Skeletal muscle tissue (tissue), 4 donors: Measurements from ENCODE around the gene TMBIM1. TPM values are rescaled to one million over a fixed set of nuclear protein-coding genes. Genes with fewer than 3 reads are reported as not detected.

ENCODE experiments used
- H3K27ac ChIP-seq: one replicate; pipeline ENCODE4 v1.7.0; 2013; ENCODE audit warnings: mild to moderate bottlenecking, low read depth, low read length, inconsistent platforms
- H3K27me3 ChIP-seq, 3 donors: one replicate each; pipeline ENCODE4 v1.7.0; 2013; ENCODE audit warnings: low read length in 3 of 3; ENCODE audit not compliant: control insufficient read depth in 3 of 3, insufficient read depth in 3 of 3
- H3K36me3 ChIP-seq, 3 donors: one replicate each; pipeline ENCODE4 v1.7.0; 2013; ENCODE audit warnings: low read length in 3 of 3; ENCODE audit not compliant: control insufficient read depth in 3 of 3, insufficient read depth in 3 of 3
- H3K4me1 ChIP-seq, 3 donors: one replicate each; pipeline ENCODE4 v1.7.0; 2013; ENCODE audit warnings: low read length in 3 of 3, mild to moderate bottlenecking in 3 of 3; ENCODE audit not compliant: control insufficient read depth in 3 of 3, insufficient read depth in 3 of 3
- H3K4me3 ChIP-seq, 3 donors: one replicate each; pipeline ENCODE4 v1.7.0; 2013; ENCODE audit warnings: low read length in 3 of 3
- H3K9ac ChIP-seq, 3 donors: one replicate each; pipeline ENCODE4 v1.7.0; 2013; ENCODE audit warnings: low read length in 3 of 3, mild to moderate bottlenecking in 3 of 3, moderate library complexity in 2 of 3, low read depth in 1 of 3
- H3K9me3 ChIP-seq, 3 donors: one replicate each; pipeline ENCODE4 v1.7.0; 2013; ENCODE audit warnings: low read length in 3 of 3; ENCODE audit not compliant: control insufficient read depth in 3 of 3
- total RNA-seq: library from RNA; depleted of rRNA; stranded (reverse); fragments of >200 nt; gene quantifications from one replicate; pipeline ENCODE4 v1.2.3, GENCODE V29; 2014
- donor health status: Osteomylitis.

Gene TMBIM1
- total RNA-seq, 1 donor from 2014 or later, result 109 TPM

- peaks cover 58 to 78% (median 69%) of the 10 kb centered on the region in 3 donors for H3K36me3 ChIP-seq
Observed at GRCh38 chr2:218244204-218244603, 48.1 kb downstream of the TMBIM1 start.

GRCh38 chr2:218238887-218239286, 53.4 kb downstream of the TMBIM1 start:
- H3K36me3 ChIP-seq, result peaks cover 51 to 68% (median 62%) of the 10 kb centered on the region in 3 donors
- H3K9ac ChIP-seq, result no peak overlapping the region
- H3K4me1 ChIP-seq, result no peaks in the 10 kb centered on the region
- no peak overlapping the region for H3K4me3 ChIP-seq
- H3K27me3 ChIP-seq, result no peaks in the 10 kb centered on the region
- H3K9me3 ChIP-seq, result no peaks in the 10 kb centered on the region
- H3K27ac ChIP-seq, result no peak overlapping the region

More at GRCh38 chr2:218244204-218244603, 48.1 kb downstream of the TMBIM1 start:
- Histone ChIP-seq H3K27ac (no peak overlapping the region), H3K9ac (no peak overlapping the region), H3K4me1 (peaks cover 2 to 15% (median 3%) of the 10 kb centered on the region in 3 donors), H3K9me3 (no peaks in the 10 kb centered on the region), H3K27me3 (no peaks in the 10 kb centered on the region), H3K4me3 (no peak overlapping the region)

- H3K9me3 ChIP-seq, result no peaks in the 10 kb centered on the region
- no peak overlapping the region for H3K27ac ChIP-seq
- H3K9ac ChIP-seq, result no peak overlapping the region
- no peaks in the 10 kb centered on the region for H3K27me3 ChIP-seq
- no peaks in the 10 kb centered on the region for H3K4me1 ChIP-seq
- H3K36me3 ChIP-seq, result peaks cover 49 to 64% (median 58%) of the 10 kb centered on the region in 3 donors
- H3K4me3 ChIP-seq, result no peak overlapping the region
Observed at GRCh38 chr2:218236829-218237228, 55.5 kb downstream of the TMBIM1 start.

GRCh38 chr2:218235017-218235416, 57.3 kb downstream of the TMBIM1 start:
- Histone ChIP-seq H3K9me3 (no peaks in the 10 kb centered on the region), H3K9ac (no peak overlapping the region), H3K4me3 (no peak overlapping the region), H3K36me3 (peaks cover 42 to 74% (median 59%) of the 10 kb centered on the region in 3 donors), H3K27me3 (no peaks in the 10 kb centered on the region), H3K4me1 (peaks cover 0 to 10% (median 0%) of the 10 kb centered on the region in 3 donors), H3K27ac (no peak overlapping the region)

- Histone ChIP-seq H3K27ac (no peak overlapping the region), H3K4me1 (peaks cover 0 to 13% (median 0%) of the 10 kb centered on the region in 3 donors), H3K27me3 (no peaks in the 10 kb centered on the region), H3K4me3 (no peak overlapping the region), H3K9ac (no peak overlapping the region), H3K9me3 (no peaks in the 10 kb centered on the region), H3K36me3 (peaks cover 45 to 72% (median 55%) of the 10 kb centered on the region in 3 donors)
Observed at GRCh38 chr2:218234521-218234920, 57.8 kb downstream of the TMBIM1 start.

- H3K9me3 ChIP-seq, result no peaks in the 10 kb centered on the region
- H3K36me3 ChIP-seq, result peaks cover 37 to 68% (median 48%) of the 10 kb centered on the region in 3 donors
- H3K27me3 ChIP-seq, result no peaks in the 10 kb centered on the region
- H3K9ac ChIP-seq, result no peak overlapping the region
- H3K4me1 ChIP-seq, result peaks cover 0 to 16% (median 2%) of the 10 kb centered on the region in 3 donors
- H3K27ac ChIP-seq, result no peak overlapping the region
- H3K4me3 ChIP-seq, result no peak overlapping the region
Observed at GRCh38 chr2:218233543-218233942, 58.8 kb downstream of the TMBIM1 start.

GRCh38 chr2:218230882-218231281, 61.4 kb downstream of the TMBIM1 start:
- Histone ChIP-seq H3K4me1 (peaks cover 0 to 19% (median 2%) of the 10 kb centered on the region in 3 donors), H3K9ac (no peak overlapping the region), H3K27ac (no peak overlapping the region), H3K27me3 (no peaks in the 10 kb centered on the region), H3K36me3 (peaks cover 34 to 66% (median 50%) of the 10 kb centered on the region in 3 donors), H3K9me3 (no peaks in the 10 kb centered on the region), H3K4me3 (no peak overlapping the region)

GRCh38 chr2:218229851-218230250, 62.5 kb downstream of the TMBIM1 start:
- no peak overlapping the region for H3K9ac ChIP-seq
- no peaks in the 10 kb centered on the region for H3K9me3 ChIP-seq
- peaks cover 0 to 25% (median 6%) of the 10 kb centered on the region in 3 donors for H3K4me1 ChIP-seq
- H3K4me3 ChIP-seq, result no peak overlapping the region
- peaks cover 27 to 59% (median 47%) of the 10 kb centered on the region in 3 donors for H3K36me3 ChIP-seq
- H3K27me3 ChIP-seq, result no peaks in the 10 kb centered on the region
- no peak overlapping the region for H3K27ac ChIP-seq

- Histone ChIP-seq H3K36me3 (peaks cover 27 to 56% (median 49%) of the 10 kb centered on the region in 3 donors), H3K27ac (peak overlapping the region; percentile 26), H3K9me3 (no peaks in the 10 kb centered on the region), H3K4me1 (peaks cover 0 to 29% (median 11%) of the 10 kb centered on the region in 3 donors), H3K27me3 (no peaks in the 10 kb centered on the region), H3K9ac (no peak overlapping the region), H3K4me3 (no peak overlapping the region)
Observed at GRCh38 chr2:218229239-218229638, 63.1 kb downstream of the TMBIM1 start.

GRCh38 chr2:218228366-218229090, 63.8 kb downstream of the TMBIM1 start:
- Histone ChIP-seq H3K36me3 (peaks cover 25 to 51% (median 43%) of the 10 kb centered on the region in 3 donors), H3K27me3 (no peaks in the 10 kb centered on the region), H3K4me3 (no peak overlapping the region), H3K9me3 (no peaks in the 10 kb centered on the region), H3K4me1 (peaks cover 4 to 34% (median 18%) of the 10 kb centered on the region in 3 donors), H3K27ac (peak overlapping the region; percentile 26), H3K9ac (no peak overlapping the region)
